GM21367 (cell line): ENCODE measurements around the gene LRRTM4.

ENCODE experiments used
- ATAC-seq: cut with Tn5 transposase; IDR thresholded peaks from one replicate; pipeline ENCODE4 v1.9.1; 2021; ENCODE audit not compliant: unreplicated experiment

LRRTM4 gene

GRCh38 chr2:77479395-77479794, 42.8 kb downstream of the LRRTM4 start:
- ATAC-seq, result no peak

GRCh38 chr2:77470096-77470495, 52.1 kb downstream of the LRRTM4 start:
- ATAC-seq, result no peak

- ATAC-seq, result no peak
These were observed 53.1 kb downstream of the LRRTM4 start for GRCh38 chr2:77469106-77469505.

- no peak for ATAC-seq
These were observed 62.3 kb downstream of the LRRTM4 start for GRCh38 chr2:77459840-77460239.

GRCh38 chr2:77458216-77458615, 64.0 kb downstream of the LRRTM4 start:
- ATAC-seq, result no peak

GRCh38 chr2:77457665-77458064, 64.5 kb downstream of the LRRTM4 start:
- ATAC-seq, result no peak

GRCh38 chr2:77443076-77443475, 79.1 kb downstream of the LRRTM4 start:
- no peak for ATAC-seq

- no peak for ATAC-seq
These were observed 87.3 kb downstream of the LRRTM4 start for GRCh38 chr2:77434880-77435279.

GRCh38 chr2:77428946-77429345, 93.2 kb downstream of the LRRTM4 start:
- no peak for ATAC-seq

GRCh38 chr2:77421971-77422370, 100.2 kb downstream of the LRRTM4 start:
- ATAC-seq, result no peak

- no peak for ATAC-seq
These were observed 103.6 kb downstream of the LRRTM4 start for GRCh38 chr2:77418537-77418936.

- no peak for ATAC-seq
These were observed 118.0 kb downstream of the LRRTM4 start for GRCh38 chr2:77404189-77404588.

- no peak for ATAC-seq
These were observed 123.1 kb downstream of the LRRTM4 start for GRCh38 chr2:77398970-77399600.

- no peak for ATAC-seq
These were observed 124.4 kb downstream of the LRRTM4 start for GRCh38 chr2:77397763-77398162.

GRCh38 chr2:77395011-77395410, 127.2 kb downstream of the LRRTM4 start:
- ATAC-seq, result no peak

GRCh38 chr2:77391119-77391518, 131.1 kb downstream of the LRRTM4 start:
- no peak for ATAC-seq

- ATAC-seq, result no peak
These were observed 134.9 kb downstream of the LRRTM4 start for GRCh38 chr2:77387324-77387723.

GRCh38 chr2:77372636-77373035, 149.5 kb downstream of the LRRTM4 start:
- ATAC-seq, result no peak

GRCh38 chr2:77370511-77370910, 151.7 kb downstream of the LRRTM4 start:
- ATAC-seq, result no peak

- no peak for ATAC-seq
These were observed 158.9 kb downstream of the LRRTM4 start for GRCh38 chr2:77363277-77363676.

- no peak for ATAC-seq
These were observed 173.4 kb downstream of the LRRTM4 start for GRCh38 chr2:77348821-77349220.

GRCh38 chr2:77336013-77336412, 186.2 kb downstream of the LRRTM4 start:
- ATAC-seq, result no peak

- ATAC-seq, result no peak
These were observed 193.8 kb downstream of the LRRTM4 start for GRCh38 chr2:77328134-77328931.
